K562 (cell line): ENCODE data around the gene SLC7A10. TPM values are rescaled to one million over a fixed set of nuclear protein-coding genes. Genes with fewer than 3 reads are reported as not detected.
A peak's percentile ranks its signal among the peaks of the same experiment; 100 is the strongest.

Source experiments
- CSDE1 ChIP-seq, 2 experiments: fragments of 450-650 bp; IDR thresholded peaks; 2 replicates each; pipeline ENCODE4 v1.6.1; 2016; ENCODE audit warnings: mild to moderate bottlenecking in 1 of 2
- HDAC1 ChIP-seq, 2 experiments: fragments of 450-650 bp; IDR thresholded peaks; 2 replicates each; pipeline ENCODE4 v1.6.1; 2016 to 2017; ENCODE audit warnings: inconsistent platforms in 1 of 2, mild to moderate bottlenecking in 1 of 2, moderate library complexity in 1 of 2
- L3MBTL2 ChIP-seq: fragments of 450-650 bp; IDR thresholded peaks from 2 replicates; pipeline ENCODE4 v1.6.1; 2016; ENCODE audit warnings: mild to moderate bottlenecking, moderate library complexity
- MYC ChIP-seq, 2 experiments: fragments of 250-450 bp in 1 of 2; sonication (Bioruptor Pico) in 1 of 2; IDR thresholded peaks; 2 replicates each; pipeline versions ENCODE4 v1.5.1 to v1.6.1; 2012 to 2021; ENCODE audit warnings: low read depth in 2 of 2, borderline replicate concordance in 1 of 2, improper control_type of control experiment in 1 of 2, low read length in 1 of 2, mild to moderate bottlenecking in 1 of 2, moderate library complexity in 1 of 2
- TEAD1 ChIP-seq, 2 experiments: fragments of 450-650 bp in 1 of 2; sonication (generic) in 1 of 2; formaldehyde crosslinking; IDR thresholded peaks; 2 replicates each; pipeline versions ENCODE4 v1.4.0 to v1.8.0; 2020 to 2022; ENCODE audit warnings: mild to moderate bottlenecking in 2 of 2, missing genetic modification reagents in 1 of 2
- TOE1 ChIP-seq, 2 experiments: fragments of 450-650 bp in 1 of 2; sonication (generic) in 1 of 2; formaldehyde crosslinking in 1 of 2; IDR thresholded peaks; 2 replicates each; pipeline versions ENCODE4 v1.7.1 to v1.8.0; 2016 to 2022; ENCODE audit warnings: borderline replicate concordance in 2 of 2, mild to moderate bottlenecking in 2 of 2, antibody characterized with exemption in 1 of 2, inconsistent platforms in 1 of 2, low read depth in 1 of 2, missing genetic modification reagents in 1 of 2, moderate library complexity in 1 of 2
- ZEB2 ChIP-seq: fragments of 450-650 bp; IDR thresholded peaks from 2 replicates; pipeline ENCODE4 v1.6.1; 2016
- polyA plus RNA-seq, 8 experiments: library from polyadenylated mRNA; depleted of rRNA in 4 of 8; stranded (reverse) in 5 of 8; unstranded in 3 of 8; fragments of >200 nt; fragmentation: Nextera tagmentation in 2 of 8; fragmentation: Illumina TruSeq in 1 of 8; extraction: Ambion mirVana in 2 of 8; extraction: Trizol in 1 of 8; gene quantifications; 2 replicates each; pipeline versions ENCODE4 v1.2.1 to v1.2.3, GENCODE V29; 2011 to 2014; ENCODE audit warnings: inconsistent platforms in 1 of 8, missing spikeins in 1 of 8
- total RNA-seq, 7 experiments: library from RNA; depleted of rRNA in 6 of 7; stranded (reverse); fragments of >200 nt in 6 of 7; fragmentation: Illumina TruSeq in 2 of 7; extraction: Trizol in 2 of 7; gene quantifications; 2 replicates each; pipeline versions ENCODE4 v1.2.1 to v1.2.3, GENCODE V29; 2011 to 2021; ENCODE audit warnings: low replicate concordance in 1 of 7
- TF ChIP-seq, protein P1 (sequence below): fragments of 450-650 bp; IDR thresholded peaks from 2 replicates; pipeline ENCODE4 v1.6.1; 2016; ENCODE audit warnings: borderline replicate concordance
- TF ChIP-seq, protein P2 (sequence below), 2 experiments: fragments of 450-650 bp; IDR thresholded peaks; 2 replicates each; pipeline ENCODE4 v1.6.1; 2016
- TF ChIP-seq, protein P3 (sequence below): fragments of 450-650 bp; IDR thresholded peaks from 2 replicates; pipeline ENCODE4 v1.6.1; 2016; ENCODE audit warnings: antibody characterized with exemption

SLC7A10 gene
- total and polyA plus RNA-seq, 9 of the 15 experiments (the other 6 are each of a cell fraction or from before 2014, with no cell fraction given), result 0.07 TPM; not detected in 8

DNA sequence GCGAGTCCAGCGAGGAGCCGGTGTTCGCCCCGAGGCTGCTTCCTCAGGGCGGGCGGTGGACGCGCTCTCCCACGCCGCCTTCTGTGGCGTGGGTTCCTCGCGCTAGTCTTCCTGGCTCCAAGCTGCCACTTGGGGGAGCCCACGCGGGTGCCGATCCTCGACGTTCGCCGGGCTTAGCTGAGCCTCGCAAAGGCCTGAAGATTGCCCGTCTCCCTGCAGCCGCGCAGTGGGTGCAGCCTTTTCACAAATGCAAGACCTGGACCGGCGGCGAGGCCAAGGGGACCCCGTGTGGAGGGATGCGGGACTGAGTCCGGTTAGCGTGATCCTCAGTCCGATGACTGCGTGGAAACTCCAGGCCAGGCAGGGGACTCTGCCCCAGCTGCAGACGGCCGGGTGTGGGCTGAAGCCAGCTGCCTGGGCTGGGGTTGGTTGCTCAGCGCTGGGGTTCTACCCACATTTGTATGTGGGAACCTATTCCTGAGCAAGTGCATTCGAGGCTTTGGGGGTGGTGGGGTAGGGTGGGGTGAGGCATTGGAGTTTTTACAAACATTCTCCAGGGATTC is 48.2 kb downstream of the SLC7A10 start (continued):
- TF ChIP-seq HDAC1 (IDR thresholded peaks at IDR 0.05) (peak in 1 of 2 experiments; percentile 83; a peak in 2 of 4 replicates), MYC (IDR thresholded peaks at IDR 0.05; ENCODE audit: low read depth, low read length) (no peak), MYC (CRISPR knock-in tag; IDR thresholded peaks at IDR 0.05; ENCODE audit: borderline replicate concordance, low read depth) (0 out of 2 replicates have a peak, but pooled peaks have one; percentile 20), TEAD1 (CRISPR knock-in tag; IDR thresholded peaks at IDR 0.05) (no peak), ZEB2 (peak; percentile 10; the same call in 1 of the 2 replicates), L3MBTL2 (peak; percentile 88), CSDE1 (IDR thresholded peaks at IDR 0.05) (0 out of 4 replicates have a peak, but pooled peaks of 1 of the 2 experiments have one; percentile 4), TOE1 (IDR thresholded peaks at IDR 0.05; ENCODE audit: borderline replicate concordance) (0 out of 2 replicates have a peak, but pooled peaks have one; percentile 8), TOE1 (CRISPR knock-in tag; IDR thresholded peaks at IDR 0.05; ENCODE audit: borderline replicate concordance, low read depth) (no peak)
- TF ChIP-seq, protein P1, sequence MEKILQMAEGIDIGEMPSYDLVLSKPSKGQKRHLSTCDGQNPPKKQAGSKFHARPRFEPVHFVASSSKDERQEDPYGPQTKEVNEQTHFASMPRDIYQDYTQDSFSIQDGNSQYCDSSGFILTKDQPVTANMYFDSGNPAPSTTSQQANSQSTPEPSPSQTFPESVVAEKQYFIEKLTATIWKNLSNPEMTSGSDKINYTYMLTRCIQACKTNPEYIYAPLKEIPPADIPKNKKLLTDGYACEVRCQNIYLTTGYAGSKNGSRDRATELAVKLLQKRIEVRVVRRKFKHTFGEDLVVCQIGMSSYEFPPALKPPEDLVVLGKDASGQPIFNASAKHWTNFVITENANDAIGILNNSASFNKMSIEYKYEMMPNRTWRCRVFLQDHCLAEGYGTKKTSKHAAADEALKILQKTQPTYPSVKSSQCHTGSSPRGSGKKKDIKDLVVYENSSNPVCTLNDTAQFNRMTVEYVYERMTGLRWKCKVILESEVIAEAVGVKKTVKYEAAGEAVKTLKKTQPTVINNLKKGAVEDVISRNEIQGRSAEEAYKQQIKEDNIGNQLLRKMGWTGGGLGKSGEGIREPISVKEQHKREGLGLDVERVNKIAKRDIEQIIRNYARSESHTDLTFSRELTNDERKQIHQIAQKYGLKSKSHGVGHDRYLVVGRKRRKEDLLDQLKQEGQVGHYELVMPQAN, result peak; percentile 60; the same call in 1 of the 2 replicates
- TF ChIP-seq, protein P2, sequence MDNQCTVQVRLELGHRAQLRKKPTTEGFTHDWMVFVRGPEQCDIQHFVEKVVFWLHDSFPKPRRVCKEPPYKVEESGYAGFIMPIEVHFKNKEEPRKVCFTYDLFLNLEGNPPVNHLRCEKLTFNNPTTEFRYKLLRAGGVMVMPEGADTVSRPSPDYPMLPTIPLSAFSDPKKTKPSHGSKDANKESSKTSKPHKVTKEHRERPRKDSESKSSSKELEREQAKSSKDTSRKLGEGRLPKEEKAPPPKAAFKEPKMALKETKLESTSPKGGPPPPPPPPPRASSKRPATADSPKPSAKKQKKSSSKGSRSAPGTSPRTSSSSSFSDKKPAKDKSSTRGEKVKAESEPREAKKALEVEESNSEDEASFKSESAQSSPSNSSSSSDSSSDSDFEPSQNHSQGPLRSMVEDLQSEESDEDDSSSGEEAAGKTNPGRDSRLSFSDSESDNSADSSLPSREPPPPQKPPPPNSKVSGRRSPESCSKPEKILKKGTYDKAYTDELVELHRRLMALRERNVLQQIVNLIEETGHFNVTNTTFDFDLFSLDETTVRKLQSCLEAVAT (IDR thresholded peaks at IDR 0.05), result 0 out of 4 replicates have a peak, but pooled peaks of 1 of the 2 experiments have one; percentile 13
- TF ChIP-seq, protein P3, sequence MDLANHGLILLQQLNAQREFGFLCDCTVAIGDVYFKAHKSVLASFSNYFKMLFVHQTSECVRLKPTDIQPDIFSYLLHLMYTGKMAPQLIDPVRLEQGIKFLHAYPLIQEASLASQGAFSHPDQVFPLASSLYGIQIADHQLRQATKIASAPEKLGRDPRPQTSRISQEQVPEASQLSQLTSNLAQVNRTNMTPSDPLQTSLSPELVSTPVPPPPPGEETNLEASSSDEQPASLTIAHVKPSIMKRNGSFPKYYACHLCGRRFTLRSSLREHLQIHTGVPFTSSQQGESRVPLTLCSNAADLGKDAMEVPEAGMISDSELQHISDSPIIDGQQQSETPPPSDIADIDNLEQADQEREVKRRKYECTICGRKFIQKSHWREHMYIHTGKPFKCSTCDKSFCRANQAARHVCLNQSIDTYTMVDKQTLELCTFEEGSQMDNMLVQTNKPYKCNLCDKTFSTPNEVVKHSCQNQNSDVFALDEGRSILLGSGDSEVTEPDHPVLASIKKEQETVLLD, result peak; percentile 15
